ENCODE measurements around the gene TFEB. TPM values are rescaled to one million over a fixed set of nuclear protein-coding genes. Genes with fewer than 3 reads are reported as not detected.

Gene TFEB
- polyA plus RNA-seq, 1 donor (not counting 4 experiments of a cell fraction or from before 2014, with no cell fraction given), result 4.3 TPM

DNA sequence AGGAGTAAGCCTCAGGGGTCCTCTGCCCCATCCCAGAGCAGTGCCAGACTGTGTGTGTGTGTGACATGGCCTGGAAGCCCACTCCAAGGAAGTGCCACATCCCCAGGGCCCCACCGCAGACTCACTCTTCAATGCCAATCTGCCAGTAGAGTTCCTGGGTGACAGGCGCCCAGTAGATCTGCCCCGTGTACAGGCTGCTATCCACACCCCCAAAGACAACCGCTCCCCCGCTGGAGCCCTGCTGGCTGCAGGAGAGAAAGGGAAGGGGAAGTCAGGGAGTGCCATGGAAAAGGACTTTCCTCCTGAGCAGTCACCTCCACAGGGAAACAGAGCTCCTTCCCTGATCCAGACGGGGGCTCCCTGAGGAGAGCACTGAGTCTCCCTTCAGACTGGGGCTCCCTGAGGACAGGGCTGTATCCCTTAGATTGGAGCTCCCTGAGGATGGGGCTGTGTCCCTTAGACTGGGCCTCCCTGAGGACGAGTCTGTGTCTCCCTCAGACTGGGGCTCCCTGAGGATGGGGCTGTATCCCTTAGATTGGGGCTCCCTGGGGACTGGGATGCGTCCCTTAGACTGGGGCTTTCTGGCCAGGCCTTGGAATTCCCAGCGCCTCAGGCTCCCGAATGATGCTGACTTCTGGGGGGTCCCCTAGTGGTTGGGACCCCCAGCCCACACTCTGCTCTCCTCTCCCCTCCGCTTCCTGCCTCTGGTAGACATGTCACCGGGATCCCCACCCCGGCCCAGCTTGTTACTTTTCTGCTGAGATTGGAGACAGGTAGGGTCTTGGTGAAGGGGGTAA is 5.2 kb upstream of the TFEB start:
- TF ChIP-seq, protein P1, sequence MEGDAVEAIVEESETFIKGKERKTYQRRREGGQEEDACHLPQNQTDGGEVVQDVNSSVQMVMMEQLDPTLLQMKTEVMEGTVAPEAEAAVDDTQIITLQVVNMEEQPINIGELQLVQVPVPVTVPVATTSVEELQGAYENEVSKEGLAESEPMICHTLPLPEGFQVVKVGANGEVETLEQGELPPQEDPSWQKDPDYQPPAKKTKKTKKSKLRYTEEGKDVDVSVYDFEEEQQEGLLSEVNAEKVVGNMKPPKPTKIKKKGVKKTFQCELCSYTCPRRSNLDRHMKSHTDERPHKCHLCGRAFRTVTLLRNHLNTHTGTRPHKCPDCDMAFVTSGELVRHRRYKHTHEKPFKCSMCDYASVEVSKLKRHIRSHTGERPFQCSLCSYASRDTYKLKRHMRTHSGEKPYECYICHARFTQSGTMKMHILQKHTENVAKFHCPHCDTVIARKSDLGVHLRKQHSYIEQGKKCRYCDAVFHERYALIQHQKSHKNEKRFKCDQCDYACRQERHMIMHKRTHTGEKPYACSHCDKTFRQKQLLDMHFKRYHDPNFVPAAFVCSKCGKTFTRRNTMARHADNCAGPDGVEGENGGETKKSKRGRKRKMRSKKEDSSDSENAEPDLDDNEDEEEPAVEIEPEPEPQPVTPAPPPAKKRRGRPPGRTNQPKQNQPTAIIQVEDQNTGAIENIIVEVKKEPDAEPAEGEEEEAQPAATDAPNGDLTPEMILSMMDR (optimal IDR thresholded peaks at IDR 0.05 in 1 of 3, IDR thresholded peaks at IDR 0.05 in 1 of 3, conservative IDR thresholded peaks at IDR 0.05 in 1 of 3; ENCODE audit: extremely low read depth in 1 of 3, insufficient read depth in 2 of 3, low read length in 3 of 3), result no peak
- no peak for TF ChIP-seq EZH2 (IDR thresholded peaks at IDR 0.05; ENCODE audit: low read length)
- no peaks in the 10 kb centered on the region for H3K27me3 ChIP-seq (ENCODE audit: control insufficient read depth, extremely low read depth, insufficient read depth, low read length)
- DNase-seq (ENCODE audit: low read depth, low spot score) (no peak), FAIRE-seq (no peak)
- H2AFZ ChIP-seq (ENCODE audit: control insufficient read depth, low read length), result no peak overlapping the region
- dilution Hi-C loops (cut with MboI; ENCODE audit: extremely low pct_ligation_motif_present, low sequenced_read_pairs), result no loop called here
- H3K4me3 ChIP-seq (ENCODE audit: control insufficient read depth in 2 of 3, extremely low read depth in 1 of 3, insufficient read depth in 2 of 3, low read depth in 1 of 3, low read length in 3 of 3), result no peak overlapping the region
- no peaks in the 10 kb centered on the region for H3K9me3 ChIP-seq (ENCODE audit: control insufficient read depth, low read depth, low read length)
- H4K20me1 ChIP-seq (ENCODE audit: control insufficient read depth, extremely low read depth, insufficient read depth, low read length), result no peaks in the 10 kb centered on the region
- no peak overlapping the region for H3K27ac ChIP-seq (ENCODE audit: control insufficient read depth, insufficient read depth, low read length)
- H3K9me1 ChIP-seq (ENCODE audit: control insufficient read depth, extremely low read depth, insufficient read depth, low read length), result no peaks in the 10 kb centered on the region
- H3K4me2 ChIP-seq (ENCODE audit: control insufficient read depth, extremely low read depth, insufficient read depth, low read depth, low read length), result no peak overlapping the region
- H3K4me1 ChIP-seq (ENCODE audit: control insufficient read depth, extremely low read depth, insufficient read depth, low read length), result peaks cover 12% of the 10 kb centered on the region
- H3K36me3 ChIP-seq (ENCODE audit: control insufficient read depth in 2 of 2, extremely low read depth in 1 of 2, insufficient read depth in 2 of 2, low read length in 2 of 2), result no peaks in the 10 kb centered on the region
- H3K79me2 ChIP-seq (ENCODE audit: control insufficient read depth, insufficient read depth, low read length), result no peaks in the 10 kb centered on the region
- H3K9ac ChIP-seq (ENCODE audit: control insufficient read depth, extremely low read depth, insufficient read depth, low read length), result no peak overlapping the region

DNA sequence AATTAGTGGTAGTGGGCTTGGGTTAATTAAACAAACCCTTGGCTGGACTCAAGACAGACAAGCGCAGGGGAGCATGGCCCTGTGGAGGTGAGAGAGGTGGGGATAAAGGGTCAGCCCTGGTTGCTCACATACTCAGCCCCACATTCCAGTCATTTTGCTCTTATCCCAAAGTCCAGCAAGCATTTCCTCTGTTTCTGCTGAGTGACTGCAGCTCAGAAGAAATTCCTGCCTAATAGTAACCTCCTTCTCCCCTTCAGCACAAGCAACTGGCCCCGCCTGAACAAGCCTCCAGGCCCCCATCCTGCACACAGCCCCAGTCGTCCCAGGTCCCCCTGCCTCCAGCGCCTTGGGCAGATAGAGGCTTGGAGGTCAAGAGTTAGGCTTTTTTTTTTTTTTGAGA is 3.6 kb upstream of the TFEB start:
- TF ChIP-seq EZH2 (IDR thresholded peaks at IDR 0.05; ENCODE audit: low read length), result no peak
- TF ChIP-seq, protein P1 (optimal IDR thresholded peaks at IDR 0.05 in 1 of 3, IDR thresholded peaks at IDR 0.05 in 1 of 3, conservative IDR thresholded peaks at IDR 0.05 in 1 of 3; ENCODE audit: extremely low read depth in 1 of 3, insufficient read depth in 2 of 3, low read length in 3 of 3), result no peak
- H3K27ac ChIP-seq (ENCODE audit: control insufficient read depth, insufficient read depth, low read length), result no peak overlapping the region
- DNase-seq (ENCODE audit: low read depth, low spot score) (no peak), FAIRE-seq (no peak)
- no peaks in the 10 kb centered on the region for H3K9me3 ChIP-seq (ENCODE audit: control insufficient read depth, low read depth, low read length)
- H4K20me1 ChIP-seq (ENCODE audit: control insufficient read depth, extremely low read depth, insufficient read depth, low read length), result no peaks in the 10 kb centered on the region
- no peaks in the 10 kb centered on the region for H3K9me1 ChIP-seq (ENCODE audit: control insufficient read depth, extremely low read depth, insufficient read depth, low read length)
- no peak overlapping the region for H2AFZ ChIP-seq (ENCODE audit: control insufficient read depth, low read length)
- H3K36me3 ChIP-seq (ENCODE audit: control insufficient read depth in 2 of 2, extremely low read depth in 1 of 2, insufficient read depth in 2 of 2, low read length in 2 of 2), result no peaks in the 10 kb centered on the region
- no peak overlapping the region for H3K4me2 ChIP-seq (ENCODE audit: control insufficient read depth, extremely low read depth, insufficient read depth, low read depth, low read length)
- no peaks in the 10 kb centered on the region for H3K27me3 ChIP-seq (ENCODE audit: control insufficient read depth, extremely low read depth, insufficient read depth, low read length)
- H3K4me3 ChIP-seq (ENCODE audit: control insufficient read depth in 2 of 3, extremely low read depth in 1 of 3, insufficient read depth in 2 of 3, low read depth in 1 of 3, low read length in 3 of 3), result no peak overlapping the region
- dilution Hi-C loops (cut with MboI; ENCODE audit: extremely low pct_ligation_motif_present, low sequenced_read_pairs), result no loop called here
- peaks cover 12% of the 10 kb centered on the region for H3K4me1 ChIP-seq (ENCODE audit: control insufficient read depth, extremely low read depth, insufficient read depth, low read length)
- no peak overlapping the region for H3K9ac ChIP-seq (ENCODE audit: control insufficient read depth, extremely low read depth, insufficient read depth, low read length)
- no peaks in the 10 kb centered on the region for H3K79me2 ChIP-seq (ENCODE audit: control insufficient read depth, insufficient read depth, low read length)
